HepG2 (cell line): ENCODE measurements around the gene TMBIM1. TPM values are rescaled to one million over a fixed set of nuclear protein-coding genes. Genes with fewer than 3 reads are reported as not detected.

ENCODE experiments used
- ATF1 ChIP-seq: IDR thresholded peaks from 2 replicates; pipeline ENCODE4 v1.6.1; 2016; ENCODE audit warnings: mild to moderate bottlenecking, control low read depth
- ERF ChIP-seq: IDR thresholded peaks from 2 replicates; pipeline ENCODE4 v1.6.1; 2018; ENCODE audit warnings: missing biosample characterization, missing genetic modification reagents
- NCOR1 ChIP-seq: fragments of 200-600 bp; sonication (generic); IDR thresholded peaks from 2 replicates; pipeline ENCODE4 v1.7.0; 2017; ENCODE audit warnings: antibody characterized with exemption, low read length, borderline replicate concordance
- NFRKB ChIP-seq: fragments of 450-650 bp; IDR thresholded peaks from 2 replicates; pipeline ENCODE4 v1.6.1; 2017
- REL ChIP-seq: sonication (generic); formaldehyde crosslinking; conservative IDR thresholded peaks from 2 replicates; pipeline ENCODE4 v1.8.0; 2022; ENCODE audit warnings: mild to moderate bottlenecking, missing genetic modification reagents, moderate library complexity
- RXRB ChIP-seq: IDR thresholded peaks from 2 replicates; pipeline ENCODE4 v1.6.1; 2016; ENCODE audit warnings: borderline replicate concordance, missing genetic modification reagents, missing compliant biosample characterization
- SOX13 ChIP-seq, 3 experiments: fragments of 450-650 bp in 1 of 3; sonication (generic) in 1 of 3; formaldehyde crosslinking in 1 of 3; IDR thresholded peaks in 2 of 3; conservative IDR thresholded peaks in 1 of 3; 2 replicates each; pipeline versions ENCODE4 v1.5.0 to v1.6.1; 2016 to 2020; ENCODE audit warnings: antibody characterized with exemption in 1 of 3, mild to moderate bottlenecking in 1 of 3, missing compliant biosample characterization in 1 of 3, missing genetic modification reagents in 1 of 3, moderate library complexity in 1 of 3
- THRA ChIP-seq: sonication (generic); formaldehyde crosslinking; IDR thresholded peaks from 2 replicates; pipeline ENCODE4 v1.4.0; 2020; ENCODE audit warnings: missing genetic modification reagents, borderline replicate concordance
- TP53 ChIP-seq: sonication (generic); formaldehyde crosslinking; conservative IDR thresholded peaks from 2 replicates; pipeline ENCODE4 v1.4.0; 2020; ENCODE audit warnings: missing genetic modification reagents
- TRAFD1 ChIP-seq: sonication (generic); formaldehyde crosslinking; IDR thresholded peaks from 2 replicates; pipeline ENCODE4 v1.5.1; 2020; ENCODE audit warnings: missing genetic modification reagents, mild to moderate bottlenecking, borderline replicate concordance
- ZFYVE20 ChIP-seq: sonication (generic); formaldehyde crosslinking; IDR thresholded peaks from 2 replicates; pipeline ENCODE4 v1.8.0; 2023; ENCODE audit warnings: low read depth, mild to moderate bottlenecking, moderate library complexity, missing genetic modification reagents, borderline replicate concordance
- ZNF256 ChIP-seq: sonication (generic); formaldehyde crosslinking; conservative IDR thresholded peaks from 2 replicates; pipeline ENCODE4 v1.4.0; 2020; ENCODE audit warnings: missing genetic modification reagents
- ZNF318 ChIP-seq: sonication (generic); formaldehyde crosslinking; IDR thresholded peaks from 2 replicates; pipeline ENCODE4 v1.4.0; 2020; ENCODE audit warnings: mild to moderate bottlenecking, missing genetic modification reagents
- ZNF790 ChIP-seq: sonication (generic); formaldehyde crosslinking; IDR thresholded peaks from 2 replicates; pipeline ENCODE4 v1.8.0; 2022; ENCODE audit warnings: missing genetic modification reagents, mild to moderate bottlenecking, borderline replicate concordance
- ZNF800 ChIP-seq: sonication (generic); formaldehyde crosslinking; IDR thresholded peaks from 2 replicates; pipeline ENCODE4 v1.4.0; 2020; ENCODE audit warnings: missing genetic modification reagents
- polyA plus RNA-seq, 8 experiments: library from polyadenylated mRNA; depleted of rRNA in 3 of 8; stranded (reverse) in 7 of 8; unstranded in 1 of 8; fragments of >200 nt; fragmentation: Illumina TruSeq in 4 of 8; extraction: Trizol in 4 of 8; gene quantifications; 2 replicates each; pipeline versions ENCODE4 v1.2.1 to v1.2.3, GENCODE V29; 2011 to 2016; ENCODE audit warnings: low read depth in 4 of 8, missing spikeins in 1 of 8, mixed read lengths in 1 of 8; ENCODE audit not compliant: insufficient read depth in 1 of 8
- total RNA-seq, 5 experiments: library from RNA; depleted of rRNA; stranded (reverse); fragments of >200 nt; fragmentation: Illumina TruSeq; extraction: Trizol; gene quantifications; 2 replicates each; pipeline ENCODE4 v1.2.3, GENCODE V29; 2016; ENCODE audit warnings: low read depth in 1 of 5

Gene TMBIM1
- total and polyA plus RNA-seq, 2 of the 13 experiments (the other 11 are each of a cell fraction or from before 2014, with no cell fraction given) = 127 to 139 TPM

- TF ChIP-seq ZNF318 (no peak), NFRKB (no peak), THRA (CRISPR knock-in tag) (peak; percentile 79; the same call in 1 of the 2 replicates), ZFYVE20 (CRISPR knock-in tag) (no peak), ERF (CRISPR knock-in tag) (peak; percentile 97), ZNF800 (CRISPR knock-in tag) (peak; percentile 55; the same call in 1 of the 2 replicates), TRAFD1 (no peak), NCOR1 (peak; percentile 28; the same call in 1 of the 2 replicates), ATF1 (CRISPR knock-in tag) (0 out of 2 replicates have a peak, but pooled peaks have one; percentile 49), RXRB (peak; percentile 76; the same call in 1 of the 2 replicates), REL (CRISPR knock-in tag) (no peak), SOX13 (IDR thresholded peaks at IDR 0.05) (no peak), SOX13 (CRISPR knock-in tag; conservative IDR thresholded peaks at IDR 0.05 in 1 of 2, IDR thresholded peaks at IDR 0.05 in 1 of 2) (peak in 1 of 2 experiments; percentile 50; a peak in 1 of 4 replicates), TP53 (CRISPR knock-in tag) (0 out of 2 replicates have a peak, but pooled peaks have one; percentile 57), ZNF256 (CRISPR knock-in tag) (no peak), ZNF790 (CRISPR knock-in tag) (no peak)
These were observed 9.0 kb upstream of the TMBIM1 start (continued) for GRCh38 chr2:218301176-218301819.
